GM12891 (cell line): ENCODE results near the gene NCAM1.

Experiments used
- DNase-seq: peaks from one replicate; pipeline ENCODE4 v3.0.0; 2011; ENCODE audit warnings: low spot score; ENCODE audit not compliant: insufficient read length
- FAIRE-seq: peaks from 2 replicates; lab custom pipeline; 2011; peaks lifted over from hg19 to GRCh38; lab: Jason Lieb, UNC
- PAX5 ChIP-seq: IDR thresholded peaks from 2 replicates; pipeline ENCODE4 v1.6.1; 2011; ENCODE audit warnings: low read length, moderate library complexity, mild to moderate bottlenecking; ENCODE audit not compliant: insufficient read depth, severe bottlenecking
- POLR2A ChIP-seq: IDR thresholded peaks from 2 replicates; pipeline ENCODE4 v1.6.1; 2011; ENCODE audit warnings: low read depth, low read length, control low read depth
- POLR2AphosphoS5 ChIP-seq: IDR thresholded peaks from 2 replicates; pipeline ENCODE4 v1.6.1; 2011; ENCODE audit warnings: low read depth, low read length, control low read depth
- POU2F2 ChIP-seq: IDR thresholded peaks from 2 replicates; pipeline ENCODE4 v1.6.1; 2011; ENCODE audit warnings: low read depth, mild to moderate bottlenecking, control low read depth, low read length, moderate library complexity
- SPI1 ChIP-seq: IDR thresholded peaks from 2 replicates; pipeline ENCODE4 v1.6.1; 2011; ENCODE audit warnings: low read depth, low read length, control low read depth
- TAF1 ChIP-seq: IDR thresholded peaks from 2 replicates; pipeline ENCODE4 v1.6.1; 2011; ENCODE audit warnings: low read depth, low read length, control low read depth

NCAM1 gene

DNA sequence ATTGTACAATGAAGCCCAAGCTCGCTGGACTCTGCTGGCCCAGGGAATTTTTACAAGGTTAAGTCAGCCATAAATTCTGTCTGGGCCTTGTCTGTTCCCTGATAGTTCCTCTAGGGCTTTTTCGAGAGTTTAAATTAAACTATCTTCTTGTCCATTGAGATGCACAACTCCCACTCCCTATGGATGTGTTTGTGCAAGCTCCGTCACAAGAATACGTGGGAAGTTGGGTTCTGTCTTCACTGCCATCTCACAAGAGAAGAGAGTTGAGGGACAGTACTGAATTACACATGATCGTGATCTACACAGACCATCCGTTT is 199.5 kb downstream of the NCAM1 start:
- FAIRE-seq = no peak
- no peak for TF ChIP-seq PAX5
- DNase-seq = no peak

DNA sequence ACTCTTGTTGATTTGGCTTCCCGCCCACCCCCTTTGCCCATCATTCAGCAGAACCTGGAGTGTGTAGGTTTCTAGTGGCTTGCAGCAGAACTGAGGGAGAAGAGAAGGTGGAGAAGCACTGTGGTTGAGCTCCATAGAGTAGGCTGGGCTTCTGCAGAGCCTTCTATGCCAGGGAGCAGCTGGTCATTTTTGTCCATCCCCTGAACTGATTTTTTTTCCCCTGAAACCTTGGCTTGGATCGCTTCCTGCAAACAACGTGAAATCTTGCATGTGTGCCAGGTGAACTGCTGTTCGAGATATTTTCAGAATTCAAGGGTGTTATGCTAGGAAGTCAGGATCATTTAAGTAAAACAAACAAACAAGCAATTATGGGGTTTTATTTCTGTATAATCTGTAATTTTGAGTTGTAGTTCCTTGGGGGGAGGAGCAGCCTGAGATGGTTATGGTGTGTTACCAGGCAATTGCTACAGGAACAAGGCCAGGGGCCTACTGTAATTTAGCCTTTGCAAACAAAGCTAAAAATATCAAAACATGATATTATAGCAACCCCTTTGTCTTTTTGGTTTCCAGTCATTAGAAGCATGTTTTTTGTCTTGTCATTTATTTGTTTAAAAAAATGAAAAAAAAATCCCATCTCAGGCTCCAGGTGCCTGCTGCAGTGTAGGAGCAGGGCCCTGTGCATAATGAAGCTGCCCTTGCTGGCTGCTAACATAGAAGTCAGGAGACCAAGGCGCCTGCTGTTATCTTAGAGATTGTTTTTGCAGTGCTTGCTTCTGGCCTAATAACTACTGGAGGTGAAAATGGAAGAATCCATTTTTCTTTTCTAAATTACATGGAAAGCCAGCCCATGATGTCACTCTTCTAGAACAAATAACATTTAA is 200.7 kb downstream of the NCAM1 start:
- TF ChIP-seq PAX5 (no peak), POLR2AphosphoS5 (no peak), SPI1 (no peak), TAF1 (no peak), POLR2A (no peak), POU2F2 (no peak)
- FAIRE-seq (no peak), DNase-seq (no peak)

DNA sequence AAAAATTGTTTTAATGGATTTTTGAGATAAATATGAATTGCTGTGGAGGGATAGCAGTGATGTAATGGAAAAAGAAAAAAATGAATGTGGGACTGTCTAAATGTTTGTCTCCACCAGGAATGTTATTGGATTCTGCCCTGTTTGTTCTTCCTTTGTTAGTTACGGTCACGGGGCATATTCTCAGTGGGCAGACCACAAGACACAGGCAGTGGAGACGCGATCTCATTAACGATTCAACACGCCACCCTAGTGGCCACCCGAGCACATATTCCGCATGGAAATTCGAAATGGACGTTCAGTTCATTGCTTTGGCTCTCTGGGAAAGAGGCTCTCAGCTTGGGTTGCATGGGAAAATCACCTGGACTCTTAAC is 201.4 kb downstream of the NCAM1 start:
- TF ChIP-seq SPI1 (no peak), POU2F2 (no peak), POLR2A (no peak), POLR2AphosphoS5 (no peak), TAF1 (no peak), PAX5 (no peak)
- no peak for DNase-seq
- FAIRE-seq = no peak

DNA sequence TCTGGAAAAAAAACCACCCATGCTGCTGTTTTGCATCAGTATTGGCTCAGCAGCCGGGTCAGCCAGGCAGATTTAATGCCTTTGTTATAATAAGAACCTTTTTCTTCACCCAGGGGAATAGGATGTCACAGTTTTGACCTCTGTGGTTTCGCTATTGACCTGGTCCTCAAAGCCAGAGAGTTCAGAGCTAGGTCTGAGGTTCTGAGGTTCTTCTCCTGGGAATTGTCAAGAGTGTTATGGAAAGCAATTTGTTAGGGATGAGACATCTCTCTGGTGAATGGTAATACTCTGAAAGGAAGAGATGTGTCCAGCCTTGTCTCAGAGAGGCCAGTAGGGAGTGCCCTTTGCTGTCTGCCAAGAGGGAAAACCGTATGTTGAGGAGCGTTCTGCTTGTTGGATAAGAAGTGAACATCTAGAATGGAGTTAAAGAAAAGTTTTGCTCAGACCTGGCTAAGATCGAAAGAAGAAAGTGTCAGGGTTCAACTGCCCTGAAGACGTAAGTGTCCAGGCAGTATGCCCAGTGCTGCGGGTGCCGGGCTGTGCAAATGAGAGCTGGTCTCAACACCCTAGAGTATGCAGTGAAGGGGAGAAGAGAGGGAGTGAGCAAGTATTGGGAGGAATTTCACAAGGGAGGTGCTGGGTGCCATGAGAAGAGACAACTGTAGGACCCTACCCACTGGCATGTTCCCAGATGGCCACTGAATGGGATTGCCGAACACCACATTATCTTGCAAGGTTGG is 202.2 kb downstream of the NCAM1 start:
- DNase-seq (no peak), FAIRE-seq (no peak)
- no peak for TF ChIP-seq POLR2A
- no peak for TF ChIP-seq TAF1

DNA sequence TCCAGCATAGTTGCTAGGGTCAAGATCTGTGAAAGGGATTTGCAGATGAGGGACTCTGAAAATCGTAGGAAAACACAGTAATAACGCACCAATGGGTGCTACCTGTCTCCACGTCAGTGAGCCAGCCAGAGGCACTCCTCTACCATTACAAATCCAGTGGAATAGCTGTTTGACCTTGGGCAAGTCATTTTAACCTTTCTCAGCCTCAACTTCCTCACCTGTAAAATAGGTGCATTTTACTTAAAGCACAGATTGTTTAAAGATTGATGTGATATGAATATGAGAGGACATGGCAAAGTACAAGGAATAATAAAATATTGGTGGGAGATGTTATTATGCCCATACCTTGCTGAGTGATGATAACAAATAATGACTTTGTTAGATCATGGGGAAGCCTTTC is 205.1 kb downstream of the NCAM1 start:
- FAIRE-seq (no peak), DNase-seq (no peak)
- TF ChIP-seq POLR2A (no peak), PAX5 (no peak), TAF1 (no peak)

DNA sequence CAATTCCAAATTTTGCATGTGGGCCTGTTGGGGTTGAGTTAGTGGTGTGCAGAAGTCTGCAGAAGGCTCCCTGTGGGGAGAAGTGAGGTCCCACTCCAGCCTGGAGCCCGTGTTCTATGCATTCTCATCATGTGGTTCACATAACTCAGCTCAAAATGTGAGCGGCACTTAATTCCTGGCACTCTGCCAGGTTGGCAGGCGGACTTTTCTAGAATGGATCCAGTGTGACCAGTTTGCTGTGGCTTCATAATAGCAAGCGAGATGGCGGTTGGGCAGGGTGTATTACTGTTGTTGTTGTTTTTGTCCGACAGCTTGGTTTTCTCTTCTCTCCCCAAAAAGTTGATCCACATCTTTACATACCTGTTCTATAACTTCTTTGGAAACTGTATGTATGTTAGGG is 206.4 kb downstream of the NCAM1 start:
- no peak for DNase-seq
- TF ChIP-seq PAX5 (no peak), POLR2A (no peak), SPI1 (no peak), TAF1 (no peak), POLR2AphosphoS5 (no peak), POU2F2 (no peak)
- no peak for FAIRE-seq

DNA sequence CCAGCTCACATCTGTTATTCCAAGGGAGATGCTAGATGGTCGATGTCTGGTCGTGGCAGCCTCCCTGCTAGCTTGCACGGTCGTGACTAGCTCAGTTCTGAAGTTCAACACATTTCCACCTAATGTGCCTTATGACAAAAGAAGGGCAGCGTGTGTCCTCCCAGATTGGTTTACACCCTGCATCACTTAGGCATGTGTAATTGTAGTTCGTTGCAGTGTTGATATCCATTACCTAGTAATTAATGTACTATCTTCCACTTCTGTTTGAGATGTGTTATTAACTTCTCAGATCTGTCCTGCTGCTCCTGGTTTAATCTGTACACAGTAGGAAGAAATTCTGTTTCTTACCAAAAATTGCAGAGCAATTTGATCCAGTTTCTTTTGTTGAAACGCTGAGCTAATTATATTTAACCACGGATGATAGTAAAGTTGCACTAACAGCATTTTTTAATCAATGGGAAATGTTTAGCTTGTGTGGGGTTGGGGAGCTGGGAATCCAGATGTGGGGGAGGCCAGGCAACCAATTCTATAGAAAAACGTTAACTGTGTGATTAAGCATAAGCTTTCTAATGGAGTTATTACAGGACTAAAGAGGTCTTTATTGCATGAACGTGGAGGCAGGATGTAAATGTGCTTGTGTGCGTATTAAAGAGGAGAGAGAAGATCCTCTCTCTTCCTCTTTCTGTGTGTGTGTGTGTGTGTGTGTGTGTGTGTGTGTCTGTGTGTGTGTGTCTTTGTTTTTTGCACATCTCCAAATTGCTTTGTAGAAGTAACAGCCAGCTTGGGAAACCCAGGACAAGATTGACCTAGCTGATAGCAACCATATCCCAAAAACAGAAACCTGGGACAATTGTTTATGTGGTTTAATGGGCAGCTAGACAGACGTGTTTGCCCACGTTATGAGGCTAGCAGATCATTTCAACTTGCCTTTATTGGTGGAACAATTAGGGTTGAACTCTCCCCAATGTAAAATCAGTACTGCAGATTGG is 207.4 kb downstream of the NCAM1 start:
- FAIRE-seq = no peak
- no peak for TF ChIP-seq PAX5
- no peak for TF ChIP-seq POLR2A
- TF ChIP-seq TAF1 = no peak
- no peak for TF ChIP-seq POLR2AphosphoS5
- TF ChIP-seq SPI1 = no peak

DNA sequence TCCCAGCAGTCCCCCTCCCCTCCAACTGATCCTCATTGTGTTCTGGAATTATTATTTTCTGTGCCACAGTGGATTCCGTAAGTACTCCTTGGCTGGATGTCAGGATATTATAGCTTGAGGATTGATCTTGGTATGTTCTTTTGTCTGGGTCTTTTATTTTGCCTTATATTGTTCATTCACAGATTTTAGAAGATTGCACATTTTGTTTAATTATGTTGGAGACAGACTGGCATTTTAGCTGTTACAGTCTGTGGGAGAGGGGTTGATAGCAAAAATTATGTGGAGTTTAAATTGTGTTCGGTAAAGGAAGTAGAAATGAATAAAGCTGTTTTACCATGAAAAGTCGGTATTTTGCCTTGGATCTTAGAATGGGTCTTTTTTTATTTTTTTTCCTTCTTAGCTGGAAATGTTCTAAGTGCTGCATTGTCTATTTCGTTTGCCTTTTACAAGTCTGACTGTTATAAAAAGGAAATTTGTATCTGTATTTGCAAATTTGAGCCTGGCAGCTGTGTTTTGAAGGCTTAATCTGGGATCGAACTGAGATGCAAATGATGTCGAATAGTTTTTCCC is 211.2 kb downstream of the NCAM1 start:
- FAIRE-seq (no peak), DNase-seq (no peak)
- TF ChIP-seq TAF1 (no peak), POLR2A (no peak), POLR2AphosphoS5 (no peak), POU2F2 (no peak), PAX5 (no peak), SPI1 (no peak)

More for the DNA sequence above, 207.4 kb downstream of the NCAM1 start:
- no peak for DNase-seq

DNA sequence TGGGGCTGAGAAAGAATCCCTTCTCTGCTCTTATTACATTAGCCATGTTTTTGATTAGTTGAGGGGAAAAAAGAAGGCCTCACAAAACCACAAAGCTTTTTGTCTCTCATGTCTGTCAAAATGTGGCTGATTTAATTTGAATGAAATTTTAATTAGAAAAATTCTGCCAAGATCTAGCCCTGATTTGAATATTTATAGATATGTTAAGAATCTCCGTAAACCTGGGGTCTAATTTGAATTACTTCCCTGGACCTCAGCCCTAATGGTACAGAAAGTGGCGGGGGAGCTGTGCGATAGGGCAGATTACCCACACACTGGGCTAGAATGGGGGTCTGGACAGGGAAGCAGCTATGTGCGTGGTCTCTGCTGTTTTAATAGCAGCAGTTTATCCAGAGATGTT is 211.9 kb downstream of the NCAM1 start:
- TF ChIP-seq SPI1 (no peak), TAF1 (no peak), POLR2A (no peak), POLR2AphosphoS5 (no peak), POU2F2 (no peak), PAX5 (no peak)
- DNase-seq = no peak
- FAIRE-seq = no peak
